DMS79 treated with DMSO at 0.1 percent for 48 hours (cell line): ENCODE results near the gene ROBO3.
A peak's percentile ranks its signal among the peaks of the same experiment; 100 is the strongest.

Experiments
- DNase-seq: peaks from one replicate; lab custom pipeline; 2025; lab: John Stamatoyannopoulos, UW

The ROBO3 gene

GRCh38 chr11:124846070-124846673, 19.1 kb upstream of the ROBO3 start:
- DNase-seq = no peak

DNA sequence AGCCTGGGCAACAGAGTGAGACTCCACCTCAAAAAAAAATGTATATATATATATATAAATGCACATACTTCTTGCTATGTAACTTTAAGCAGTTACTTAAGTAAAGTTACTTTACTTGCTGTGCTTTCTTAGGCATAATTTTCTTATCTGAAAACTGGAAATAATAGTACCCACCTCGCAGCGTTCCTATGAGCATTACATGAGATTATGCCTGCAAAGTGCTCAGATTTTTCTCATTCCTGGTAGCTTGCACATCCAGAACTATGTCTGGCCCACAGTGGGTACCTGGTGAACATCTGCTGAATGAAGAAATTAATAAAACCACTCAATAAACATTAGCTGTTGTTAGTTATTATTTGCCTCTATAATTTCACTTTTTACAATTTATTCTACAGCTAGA, 6.1 kb upstream of the ROBO3 start:
- DNase-seq = no peak

GRCh38 chr11:124861670-124862069, 3.6 kb upstream of the ROBO3 start:
- no peak for DNase-seq

GRCh38 chr11:124863137-124863825, 2.0 kb upstream of the ROBO3 start:
- no peak for DNase-seq

- DNase-seq = no peak
These were observed 1.4 kb upstream of the ROBO3 start for GRCh38 chr11:124863826-124864165.

- no peak for DNase-seq
These were observed 898 bp upstream of the ROBO3 start for GRCh38 chr11:124864176-124864891.

GRCh38 chr11:124864892-124865180, 396 bp upstream of the ROBO3 start:
- no peak for DNase-seq

GRCh38 chr11:124865902-124866851, 945 bp downstream of the ROBO3 start:
- DNase-seq = peak; percentile 31

- DNase-seq = peak; percentile 32
These were observed 2.5 kb downstream of the ROBO3 start for GRCh38 chr11:124867700-124868099.

- no peak for DNase-seq
These were observed 3.4 kb downstream of the ROBO3 start for GRCh38 chr11:124868331-124869274.

DNA sequence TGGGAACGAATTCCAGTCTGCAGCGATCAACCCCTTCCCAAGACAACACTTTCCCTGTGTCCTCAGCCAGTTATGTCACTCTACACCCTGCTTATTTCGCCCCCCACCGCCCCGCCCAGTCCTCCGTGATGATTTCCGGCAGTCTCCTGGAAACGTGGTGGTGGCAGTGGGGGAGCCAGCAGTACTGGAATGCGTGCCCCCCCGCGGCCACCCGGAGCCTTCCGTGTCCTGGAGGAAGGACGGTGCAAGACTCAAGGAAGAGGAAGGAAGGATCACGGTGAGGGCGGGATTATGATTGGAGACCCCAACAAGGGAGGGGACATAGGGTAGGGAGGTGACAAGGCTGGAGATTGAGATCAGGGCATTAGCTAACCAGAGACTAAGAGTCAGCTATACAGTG, 4.1 kb downstream of the ROBO3 start:
- DNase-seq = no peak

DNA sequence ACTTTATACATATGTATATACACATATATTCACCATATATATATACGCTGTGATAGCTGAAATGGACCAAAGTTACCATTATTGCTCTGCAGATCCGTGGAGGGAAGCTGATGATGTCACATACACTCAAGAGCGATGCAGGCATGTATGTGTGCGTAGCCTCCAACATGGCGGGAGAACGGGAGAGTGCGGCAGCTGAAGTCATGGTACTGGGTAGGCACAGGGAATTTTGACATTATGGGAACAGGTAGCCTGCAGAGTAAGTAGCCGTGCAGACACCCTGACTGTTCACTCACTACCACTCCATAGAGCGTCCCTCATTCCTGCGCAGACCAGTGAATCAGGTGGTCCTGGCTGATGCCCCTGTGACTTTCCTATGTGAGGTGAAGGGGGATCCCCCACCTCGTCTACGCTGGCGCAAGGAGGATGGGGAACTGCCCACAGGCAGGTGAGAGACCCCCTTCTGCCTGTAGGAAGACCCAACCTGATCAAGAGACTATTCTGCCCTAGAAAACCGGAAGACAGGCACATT, 4.7 kb downstream of the ROBO3 start:
- DNase-seq = no peak

GRCh38 chr11:124870430-124870829, 5.2 kb downstream of the ROBO3 start:
- DNase-seq = no peak

GRCh38 chr11:124872280-124872679, 7.0 kb downstream of the ROBO3 start:
- no peak for DNase-seq

GRCh38 chr11:124872741-124873140, 7.5 kb downstream of the ROBO3 start:
- no peak for DNase-seq

- no peak for DNase-seq
These were observed 8.7 kb downstream of the ROBO3 start for GRCh38 chr11:124873951-124874350.

- DNase-seq = no peak
These were observed 9.5 kb downstream of the ROBO3 start for GRCh38 chr11:124874571-124875255.

GRCh38 chr11:124875401-124875800, 10.2 kb downstream of the ROBO3 start:
- no peak for DNase-seq

DNA sequence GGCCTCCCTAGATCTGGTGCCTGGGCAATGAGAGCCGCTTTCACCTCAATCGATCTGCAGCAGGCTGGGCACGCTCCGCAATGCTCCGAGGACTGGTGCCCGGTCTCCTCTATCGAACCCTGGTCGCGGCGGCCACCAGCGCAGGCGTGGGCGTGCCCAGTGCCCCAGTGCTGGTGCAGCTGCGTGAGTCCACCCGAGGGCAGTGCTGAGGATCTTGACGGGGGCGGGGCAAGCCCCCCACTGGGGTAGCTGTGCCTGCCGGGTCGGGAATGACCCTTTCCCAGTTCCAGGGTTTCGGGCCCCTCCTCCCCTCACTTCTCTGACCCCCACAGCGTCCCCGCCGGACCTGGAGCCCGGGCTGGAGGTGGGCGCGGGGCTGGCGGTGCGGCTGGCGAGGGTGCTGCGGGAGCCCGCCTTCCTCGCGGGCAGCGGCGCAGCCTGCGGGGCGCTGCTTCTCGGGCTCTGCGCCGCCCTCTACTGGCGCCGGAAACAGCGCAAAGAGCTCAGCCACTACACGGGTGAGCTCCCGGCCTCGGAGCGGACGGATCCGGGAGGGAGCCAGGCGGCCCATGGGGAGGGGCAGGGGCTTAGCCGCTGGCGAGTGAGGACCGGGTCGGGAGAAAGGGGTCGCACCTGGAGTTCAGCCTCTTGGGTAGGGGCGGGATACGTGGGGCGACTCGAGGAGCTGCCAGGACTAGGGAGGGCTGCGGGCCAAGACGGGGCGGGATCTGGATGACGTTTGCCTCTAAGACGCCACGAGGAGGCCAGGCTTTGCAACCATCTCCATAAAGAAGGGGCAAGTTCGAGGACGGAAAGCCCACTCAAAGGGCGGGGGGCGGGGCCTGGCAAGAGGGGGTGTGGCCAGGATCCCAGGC, 10.9 kb downstream of the ROBO3 start:
- DNase-seq = peak; percentile 93
